NCI-H748 (cell line): ENCODE results near the gene KLK3.
A peak's percentile ranks its signal among the peaks of the same experiment; 100 is the strongest.
"Not testable (repeated sequence)": the region's sequence is repeated elsewhere in the genome, so short reads cannot be mapped to it uniquely, and the experiment has no call there.

Experiments used
- DNase-seq: peaks from one replicate; lab custom pipeline; 2025; ENCODE audit not compliant: unreplicated experiment; lab: John Stamatoyannopoulos, UW

Gene KLK3

GRCh38 chr19:50854636-50855410, at the start of gene KLK3:
TSS of gene KLK3 (plus strand) at chr19:50854915. CDS start at chr19:50854956, 41 bp downstream.
- no peak for DNase-seq

- no peak for DNase-seq
These were observed 45.9 kb upstream of the KLK3 start for GRCh38 chr19:50808856-50809255.

- DNase-seq = not testable (repeated sequence)
These were observed 43.0 kb upstream of the KLK3 start for GRCh38 chr19:50811622-50812238.

DNA sequence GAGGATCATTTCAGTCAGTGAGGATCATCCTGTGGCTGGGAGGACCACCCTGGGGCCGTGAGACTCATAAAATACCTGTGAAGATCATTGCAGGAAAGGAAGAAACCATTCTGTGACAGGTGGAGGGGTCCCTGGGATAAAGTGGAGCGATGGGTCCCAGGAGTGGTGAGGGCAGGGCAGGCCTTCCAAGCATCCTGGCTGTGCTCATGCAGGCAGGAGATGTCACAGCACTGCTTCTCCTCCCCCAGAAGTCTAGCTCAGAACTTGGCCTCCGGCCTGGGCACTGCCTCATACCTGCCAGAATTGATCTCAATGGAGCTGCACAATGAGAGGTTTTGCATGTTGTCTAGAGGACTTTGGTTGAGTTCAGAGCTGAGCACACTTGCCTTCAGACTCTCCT, 42.2 kb upstream of the KLK3 start:
- no peak for DNase-seq

DNA sequence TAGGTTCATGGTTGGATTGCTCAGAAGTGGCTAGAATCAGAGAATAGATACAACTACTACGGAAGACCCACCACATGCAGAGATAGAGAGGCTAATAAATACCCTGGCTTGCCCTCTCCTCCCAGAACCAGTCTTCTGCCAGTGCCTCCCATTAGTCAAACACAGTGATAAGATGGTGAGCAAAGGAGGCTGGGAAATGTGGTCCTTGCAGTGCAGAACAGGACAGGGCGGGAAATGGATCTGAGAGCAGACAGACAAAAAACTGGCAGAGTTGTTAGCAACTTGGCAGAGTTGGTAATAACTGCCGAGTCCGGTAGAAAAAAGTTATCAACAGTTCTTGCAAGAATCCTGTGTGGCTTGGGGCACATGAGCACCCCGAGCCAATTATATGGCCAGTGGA, 39.8 kb upstream of the KLK3 start:
- no peak for DNase-seq

- no peak for DNase-seq
These were observed 39.3 kb upstream of the KLK3 start for GRCh38 chr19:50815439-50815838.

GRCh38 chr19:50817941-50818858, 36.5 kb upstream of the KLK3 start:
- peak; percentile 95 for DNase-seq

DNA sequence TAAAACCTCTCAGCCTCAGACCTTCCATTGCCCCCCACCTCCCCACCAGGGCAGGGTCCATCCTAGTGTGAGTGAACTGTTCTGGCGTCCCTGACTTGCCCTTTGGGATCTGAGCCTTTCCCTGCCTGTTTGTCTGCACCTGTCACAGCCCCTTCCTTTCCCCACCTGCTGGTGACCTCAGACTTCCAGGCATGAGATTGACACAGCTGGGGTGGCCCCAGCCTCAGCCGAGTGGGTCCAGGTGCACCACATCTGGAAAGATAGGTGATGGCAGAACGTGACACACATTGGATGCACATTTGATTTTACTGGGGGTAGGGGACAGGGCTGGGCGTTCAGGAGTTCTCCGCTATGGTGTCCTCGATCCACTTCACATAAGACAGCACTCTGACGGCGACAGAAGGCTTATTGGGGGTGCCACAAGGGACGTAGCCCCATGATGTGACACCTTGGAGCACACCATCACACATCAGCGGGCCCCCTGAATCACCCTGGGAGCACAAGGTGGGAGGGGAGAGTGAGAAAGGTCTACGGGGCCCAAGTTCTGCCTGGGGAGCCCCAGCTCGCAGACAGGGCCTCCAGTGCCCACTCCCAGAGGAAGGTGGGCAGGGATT, 35.7 kb upstream of the KLK3 start:
- peak; percentile 72 for DNase-seq

GRCh38 chr19:50819636-50820035, 35.1 kb upstream of the KLK3 start:
- no peak for DNase-seq

- peak; percentile 31 for DNase-seq
These were observed 34.6 kb upstream of the KLK3 start for GRCh38 chr19:50820086-50820485.

GRCh38 chr19:50820549-50821247, 34.0 kb upstream of the KLK3 start:
- no peak for DNase-seq

GRCh38 chr19:50821248-50821612, 33.5 kb upstream of the KLK3 start:
- DNase-seq = no peak

DNA sequence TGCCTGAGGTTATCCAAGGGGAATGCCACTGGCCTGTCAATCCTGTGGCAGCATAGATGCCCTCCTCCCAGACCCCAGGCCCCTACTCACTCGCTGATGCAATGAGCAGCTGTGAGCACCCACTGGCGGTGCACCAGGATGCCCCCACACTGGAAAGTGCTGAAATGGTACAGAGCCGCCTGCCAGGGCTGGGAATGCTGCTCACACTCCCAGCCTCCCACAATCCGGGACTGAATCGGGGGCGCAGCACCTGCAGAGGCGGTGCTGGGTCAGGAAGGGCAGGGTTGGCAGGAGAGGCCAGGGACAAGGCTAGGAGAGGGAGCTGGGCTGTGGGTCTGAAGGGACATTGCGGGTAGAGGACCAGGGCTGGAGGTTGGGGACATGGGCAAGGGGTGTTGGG, 33.1 kb upstream of the KLK3 start:
- no peak for DNase-seq

DNA sequence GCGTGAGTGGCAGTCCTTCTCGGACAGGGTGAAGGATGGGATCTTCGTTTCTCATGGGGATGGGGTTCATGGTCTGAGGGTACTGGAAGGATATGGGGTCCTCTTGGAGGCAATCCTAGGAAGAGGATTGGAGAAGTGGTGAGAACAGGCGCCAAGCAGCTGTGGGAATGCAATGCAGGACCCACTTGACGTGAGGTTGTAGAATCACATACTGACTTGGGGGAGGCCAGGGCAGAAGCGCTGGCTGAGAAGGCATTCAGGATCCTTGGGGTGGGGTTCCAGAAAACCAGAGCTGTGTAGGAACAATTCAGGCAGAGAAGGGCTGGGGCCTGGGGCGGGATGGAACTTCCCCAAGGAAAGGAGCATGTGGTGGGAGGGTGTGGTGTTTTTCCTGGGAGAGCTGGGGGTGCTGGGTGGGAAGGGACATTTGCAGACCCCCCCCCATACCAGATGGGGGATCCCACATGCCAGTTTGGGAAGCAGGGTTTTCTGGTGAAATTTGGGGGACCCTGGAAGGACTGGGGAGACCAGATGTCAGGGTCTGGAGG, 32.0 kb upstream of the KLK3 start:
- DNase-seq = no peak

- DNase-seq = no peak
These were observed 31.2 kb upstream of the KLK3 start, which contains the start of gene KLK1 for GRCh38 chr19:50823389-50824042. TSS of gene KLK1 (minus strand) at chr19:50823787. CDS start at chr19:50823748, 39 bp downstream.

GRCh38 chr19:50826492-50827240, 28.0 kb upstream of the KLK3 start:
- DNase-seq = no peak

- no peak for DNase-seq
These were observed 27.2 kb upstream of the KLK3 start for GRCh38 chr19:50827476-50827875.

GRCh38 chr19:50829801-50830200, 24.9 kb upstream of the KLK3 start:
- no peak for DNase-seq
